Activated B cell treated with CpG ODN at 0.5 μM for 24 hours (primary cell): ENCODE data around the gene BCAM. TPM values are rescaled to one million over a fixed set of nuclear protein-coding genes. Genes with fewer than 3 reads are reported as not detected.

ENCODE experiments used
- ATAC-seq: fragments of 200-7000 bp; cut with Tn5 transposase; one replicate; pipeline ENCODE4 v1.10.0; 2021; ENCODE audit warnings: low read depth, mild to moderate bottlenecking, moderate library complexity
- CTCF ChIA-PET: fragments of 350-600 bp; sonication (Branson Sonifier 250); formaldehyde crosslinking; loops from one replicate; lab custom pipeline; 2021; ENCODE audit warnings: antibody characterized with exemption; lab: Charles Lee
- POLR2A ChIA-PET: fragments of 350-600 bp; sonication (Branson Sonifier 250); formaldehyde crosslinking; loops from one replicate; lab custom pipeline; 2021; ENCODE audit warnings: antibody characterized with exemption; lab: Charles Lee
- DNase-seq: peaks from one replicate; pipeline ENCODE4 v3.0.0; 2022
- H3K27ac Mint-ChIP-seq: one replicate; pipeline ENCODE4 v1.8.0; 2020; ENCODE audit warnings: mixed read lengths
- H3K27me3 Mint-ChIP-seq: one replicate; pipeline ENCODE4 v1.8.0; 2021; ENCODE audit warnings: mixed read lengths
- H3K36me3 Mint-ChIP-seq: one replicate; pipeline ENCODE4 v1.8.0; 2021; ENCODE audit warnings: low read depth, mixed read lengths
- H3K4me1 Mint-ChIP-seq: one replicate; pipeline ENCODE4 v1.8.0; 2021; ENCODE audit warnings: mixed read lengths
- H3K4me3 Mint-ChIP-seq: one replicate; pipeline ENCODE4 v1.8.0; 2020; ENCODE audit warnings: mild to moderate bottlenecking, mixed read lengths
- H3K9me3 Mint-ChIP-seq: one replicate; pipeline ENCODE4 v1.8.0; 2020; ENCODE audit warnings: mixed read lengths
- CTCF ChIP-seq: fragments of 200-600 bp; IDR thresholded peaks from one replicate; pipeline ENCODE4 v1.8.0; 2022; ENCODE audit warnings: antibody characterized with exemption, mild to moderate bottlenecking
- intact Hi-C: fragments of 100-400 bp; cut with micrococcal nuclease; formaldehyde crosslinking; loops from one replicate; pipeline ENCODE4 v1.15.1; 2024
- total RNA-seq: library from RNA; stranded (reverse); gene quantifications from 2 replicates; pipeline ENCODE4 v1.2.3, GENCODE V29; 2022

The BCAM gene
- total RNA-seq, 1 donor from 2014 or later: not detected

DNA sequence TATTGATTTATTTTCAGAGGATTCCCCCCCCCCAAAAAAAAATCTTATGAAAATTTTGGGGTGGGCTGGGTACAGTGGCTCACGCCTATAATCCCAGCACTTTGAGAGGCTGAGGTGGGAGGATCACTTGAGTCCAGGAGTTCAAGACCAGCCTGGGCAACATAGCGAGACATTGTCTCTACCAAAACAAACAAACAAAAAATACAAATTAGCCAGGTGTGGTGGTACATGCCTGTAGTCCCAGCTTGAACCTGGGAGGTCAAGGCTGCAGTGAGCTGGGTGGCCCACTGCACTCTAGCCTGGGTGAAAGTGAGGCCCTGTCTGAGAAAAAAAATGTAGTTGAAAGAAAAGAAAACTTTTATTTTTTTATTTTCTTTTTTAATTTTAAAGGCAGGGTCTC, 55.1 kb downstream of the BCAM start:
- Mint-ChIP-seq H3K9me3 (no peaks in the 10 kb centered on the region), H3K36me3 (no peaks in the 10 kb centered on the region), H3K27me3 (peaks cover 5% of the 10 kb centered on the region), H3K4me1 (no peaks in the 10 kb centered on the region), H3K27ac (no peak overlapping the region), H3K4me3 (no peak overlapping the region)
- TF ChIP-seq CTCF: no peak
- ChIA-PET CTCF (no interaction called here), POLR2A (no interaction called here)
- no peak for ATAC-seq
- no peak for DNase-seq
- intact Hi-C loops: no loop called here

GRCh38 chr19:44865196-44865767, 56.4 kb downstream of the BCAM start:
- intact Hi-C loops: no loop called here
- no peaks in the 10 kb centered on the region for H3K36me3 Mint-ChIP-seq
- CTCF ChIA-PET: no interaction called here

GRCh38 chr19:44866664-44867063, 57.8 kb downstream of the BCAM start:
- H3K9me3 Mint-ChIP-seq: no peaks in the 10 kb centered on the region
- DNase-seq: no peak
- no peaks in the 10 kb centered on the region for H3K36me3 Mint-ChIP-seq
- no peak for ATAC-seq
- intact Hi-C loops: no loop called here
- POLR2A ChIA-PET: no interaction called here
- no peaks in the 10 kb centered on the region for H3K4me1 Mint-ChIP-seq
- peaks cover 7% of the 10 kb centered on the region for H3K27me3 Mint-ChIP-seq
- H3K4me3 Mint-ChIP-seq: no peak overlapping the region
- no peak for TF ChIP-seq CTCF
- CTCF ChIA-PET: no interaction called here
- no peak overlapping the region for H3K27ac Mint-ChIP-seq

More at GRCh38 chr19:44865196-44865767, 56.4 kb downstream of the BCAM start:
- H3K4me3 Mint-ChIP-seq: no peak overlapping the region
- no peaks in the 10 kb centered on the region for H3K4me1 Mint-ChIP-seq
- no peaks in the 10 kb centered on the region for H3K9me3 Mint-ChIP-seq
- DNase-seq (no peak), ATAC-seq (no peak)
- no peak for TF ChIP-seq CTCF
- H3K27me3 Mint-ChIP-seq: peaks cover 7% of the 10 kb centered on the region
- POLR2A ChIA-PET: no interaction called here
- no peak overlapping the region for H3K27ac Mint-ChIP-seq

GRCh38 chr19:44867578-44867977, 58.7 kb downstream of the BCAM start:
- Mint-ChIP-seq H3K9me3 (no peaks in the 10 kb centered on the region), H3K4me3 (no peak overlapping the region), H3K4me1 (no peaks in the 10 kb centered on the region), H3K27ac (no peak overlapping the region), H3K36me3 (no peaks in the 10 kb centered on the region), H3K27me3 (peaks cover 7% of the 10 kb centered on the region)
- DNase-seq (no peak), ATAC-seq (no peak)
- TF ChIP-seq CTCF: no peak
- intact Hi-C loops: no loop called here
- ChIA-PET POLR2A (no interaction called here), CTCF (no interaction called here)

- Mint-ChIP-seq H3K4me1 (no peaks in the 10 kb centered on the region), H3K4me3 (no peak overlapping the region), H3K9me3 (no peaks in the 10 kb centered on the region), H3K27ac (no peak overlapping the region), H3K36me3 (no peaks in the 10 kb centered on the region), H3K27me3 (peaks cover 10% of the 10 kb centered on the region)
- CTCF ChIA-PET: no interaction called here
- POLR2A ChIA-PET: no interaction called here
- ATAC-seq (no peak), DNase-seq (no peak)
- intact Hi-C loops: no loop called here
- no peak for TF ChIP-seq CTCF
Measured at GRCh38 chr19:44869733-44870470, 61.0 kb downstream of the BCAM start.

Other genes with a start within 250 kb of the BCAM start
- gene IGSF23, start 195.5 kb upstream of the BCAM start, total RNA-seq: not detected in 2 replicates
- 0.10 TPM in 1 of 2 replicates, not detected in the other for gene PVR, start 165.2 kb upstream of the BCAM start, total RNA-seq
- gene CEACAM19, start 137.6 kb upstream of the BCAM start, total RNA-seq: not detected in 2 replicates
- gene CEACAM16, start 110.0 kb upstream of the BCAM start, total RNA-seq: not detected in 2 replicates
- 121 and 149 TPM in 2 replicates for gene BCL3, start 60.4 kb upstream of the BCAM start, total RNA-seq
- not detected in 2 replicates for gene CBLC, start 31.2 kb upstream of the BCAM start, total RNA-seq
- gene NECTIN2, start 37.2 kb downstream of the BCAM start, total RNA-seq: 0.17 and 0.35 TPM in 2 replicates
- gene TOMM40, start 82.2 kb downstream of the BCAM start, total RNA-seq: 80.6 and 81.7 TPM in 2 replicates
- not detected in 2 replicates for gene APOE, start 96.7 kb downstream of the BCAM start, total RNA-seq
- gene APOC1, start 105.5 kb downstream of the BCAM start, total RNA-seq: 1.2 and 1.7 TPM in 2 replicates
- not detected in 2 replicates for gene APOC4, start 133.1 kb downstream of the BCAM start, total RNA-seq
- not detected in 2 replicates for gene APOC2, start 136.9 kb downstream of the BCAM start, total RNA-seq
- 87.0 and 92.1 TPM in 2 replicates for gene CLPTM1, start 146.3 kb downstream of the BCAM start, total RNA-seq
- 117 and 135 TPM in 2 replicates for gene RELB, start 192.4 kb downstream of the BCAM start, total RNA-seq
- gene CLASRP, start 229.9 kb downstream of the BCAM start, total RNA-seq: 133 and 172 TPM in 2 replicates